H9 (cell line): Measurements from ENCODE around the gene ALCAM. TPM values are rescaled to one million over a fixed set of nuclear protein-coding genes. Genes with fewer than 3 reads are reported as not detected.

Experiments
- DNase-seq: peaks from one replicate; pipeline ENCODE4 v3.0.0-alpha.2; 2017
- H2AFZ ChIP-seq: one replicate; pipeline ENCODE4 v1.6.1; 2013; ENCODE audit warnings: mild to moderate bottlenecking, low read length, control low read depth, moderate library complexity
- H2AK5ac ChIP-seq: 2 replicates; pipeline ENCODE4 v1.6.1; 2013; ENCODE audit warnings: low read length, control low read depth, mixed read lengths; ENCODE audit not compliant: insufficient read length
- H2BK120ac ChIP-seq: one replicate; pipeline ENCODE4 v1.6.1; 2013; ENCODE audit warnings: low read depth, mild to moderate bottlenecking, low read length, control low read depth, inconsistent platforms; ENCODE audit not compliant: poor library complexity, severe bottlenecking
- H2BK12ac ChIP-seq: 2 replicates; pipeline ENCODE4 v1.6.1; 2013; ENCODE audit warnings: low read length, control low read depth, mixed read lengths, low read depth; ENCODE audit not compliant: insufficient read length
- H2BK15ac ChIP-seq: 2 replicates; pipeline ENCODE4 v1.6.1; 2013; ENCODE audit warnings: low read depth, low read length, control low read depth
- H2BK20ac ChIP-seq: one replicate; pipeline ENCODE4 v1.6.1; 2013; ENCODE audit warnings: low read depth, mild to moderate bottlenecking, low read length, control low read depth, inconsistent platforms; ENCODE audit not compliant: poor library complexity, severe bottlenecking
- H2BK5ac ChIP-seq: 2 replicates; pipeline ENCODE4 v1.6.1; 2013; ENCODE audit warnings: low read length, control low read depth, mixed read lengths; ENCODE audit not compliant: insufficient read length
- H3K14ac ChIP-seq: 2 replicates; pipeline ENCODE4 v1.6.1; 2013; ENCODE audit warnings: low read length, control low read depth; ENCODE audit not compliant: insufficient read depth
- H3K18ac ChIP-seq: 2 replicates; pipeline ENCODE4 v1.6.1; 2013; ENCODE audit warnings: low read depth, mild to moderate bottlenecking, mixed read lengths, low read length, control low read depth; ENCODE audit not compliant: insufficient read length
- H3K23ac ChIP-seq: 2 replicates; pipeline ENCODE4 v1.6.1; 2013; ENCODE audit warnings: low read length, control low read depth, mixed read lengths, low read depth; ENCODE audit not compliant: insufficient read length
- H3K23me2 ChIP-seq: 2 replicates; pipeline ENCODE4 v1.6.1; 2013; ENCODE audit warnings: low read depth, mild to moderate bottlenecking, mixed read lengths, low read length, control low read depth; ENCODE audit not compliant: insufficient read length, poor library complexity, severe bottlenecking
- H3K27ac ChIP-seq: 2 replicates; pipeline ENCODE4 v1.5.1; 2013; ENCODE audit warnings: low read length, control low read depth, mixed read lengths, low read depth; ENCODE audit not compliant: insufficient read length
- H3K27me3 ChIP-seq: 2 replicates; pipeline ENCODE4 v1.6.1; 2013; ENCODE audit warnings: low read length, control low read depth, inconsistent platforms; ENCODE audit not compliant: insufficient read depth
- H3K4ac ChIP-seq: 2 replicates; pipeline ENCODE4 v1.6.1; 2013; ENCODE audit warnings: low read depth, mild to moderate bottlenecking, control low read depth, inconsistent platforms, low read length, moderate library complexity
- H3K4me1 ChIP-seq: 2 replicates; pipeline ENCODE4 v1.6.1; 2013; ENCODE audit warnings: low read length, control low read depth, inconsistent platforms; ENCODE audit not compliant: insufficient read depth
- H3K4me2 ChIP-seq: 2 replicates; pipeline ENCODE4 v1.6.1; 2013; ENCODE audit warnings: low read length, control low read depth, mixed read lengths; ENCODE audit not compliant: insufficient read length, insufficient read depth
- H3K56ac ChIP-seq: 2 replicates; pipeline ENCODE4 v1.6.1; 2013; ENCODE audit warnings: low read depth, mild to moderate bottlenecking, mixed read lengths, low read length, control low read depth; ENCODE audit not compliant: insufficient read length
- H3K79me1 ChIP-seq: 2 replicates; pipeline ENCODE4 v1.6.1; 2013; ENCODE audit warnings: low read depth, mild to moderate bottlenecking, moderate library complexity, low read length, control low read depth, inconsistent platforms; ENCODE audit not compliant: insufficient read depth, poor library complexity, severe bottlenecking
- H3K79me2 ChIP-seq: 2 replicates; pipeline ENCODE4 v1.6.1; 2013; ENCODE audit warnings: low read length, control low read depth, inconsistent platforms; ENCODE audit not compliant: insufficient read depth
- H3K9ac ChIP-seq: 2 replicates; pipeline ENCODE4 v1.6.1; 2013; ENCODE audit warnings: low read length, control low read depth, mixed read lengths; ENCODE audit not compliant: insufficient read length; ENCODE audit errors: extremely low read depth
- H3K9me3 ChIP-seq: one replicate; pipeline ENCODE4 v1.6.1; 2013; ENCODE audit warnings: low read depth, low read length, inconsistent platforms; ENCODE audit not compliant: control insufficient read depth
- H3T11ph ChIP-seq: one replicate; pipeline ENCODE4 v1.6.1; 2013; ENCODE audit warnings: mild to moderate bottlenecking, low read length, control low read depth, inconsistent platforms
- H4K20me1 ChIP-seq: one replicate; pipeline ENCODE4 v1.6.1; 2013; ENCODE audit not compliant: control insufficient read depth, insufficient read length, insufficient read depth
- H4K5ac ChIP-seq: 2 replicates; pipeline ENCODE4 v1.6.1; 2013; ENCODE audit warnings: low read depth, mild to moderate bottlenecking, mixed read lengths, low read length, control low read depth; ENCODE audit not compliant: insufficient read length
- H4K8ac ChIP-seq: replicated peaks from 2 replicates; pipeline ENCODE4 v1.6.1; 2013; ENCODE audit warnings: low read length, control low read depth, mixed read lengths, low read depth; ENCODE audit not compliant: insufficient read length
- H4K91ac ChIP-seq: 2 replicates; pipeline ENCODE4 v1.6.1; 2013; ENCODE audit warnings: low read depth, mild to moderate bottlenecking, moderate library complexity, mixed read lengths, low read length, control low read depth; ENCODE audit not compliant: insufficient read length
- H3K27ac Mint-ChIP-seq, 3 experiments: 2 replicates in 2 of 3; 3 replicates in 1 of 3; pipeline ENCODE4 v1.8.0; 2020 to 2021; ENCODE audit warnings: mixed read lengths in 3 of 3, mild to moderate bottlenecking in 1 of 3, moderate library complexity in 1 of 3
- H3K27me3 Mint-ChIP-seq: 2 replicates; pipeline ENCODE4 v1.8.0; 2021; ENCODE audit warnings: low read depth, mild to moderate bottlenecking, moderate library complexity, mixed read lengths
- H3K36me3 Mint-ChIP-seq, 3 experiments: 2 replicates in 2 of 3; 3 replicates in 1 of 3; pipeline ENCODE4 v1.8.0; 2020 to 2021; ENCODE audit warnings: low read depth in 3 of 3, mixed read lengths in 3 of 3; ENCODE audit not compliant: insufficient read depth in 1 of 3
- H3K4me1 Mint-ChIP-seq, 2 experiments: 2 replicates each; pipeline ENCODE4 v1.8.0; 2020; ENCODE audit warnings: mixed read lengths in 2 of 2
- H3K4me3 Mint-ChIP-seq, 2 experiments: 2 replicates in 1 of 2; 3 replicates in 1 of 2; pipeline ENCODE4 v1.8.0; 2020 to 2021; ENCODE audit warnings: mild to moderate bottlenecking in 2 of 2, mixed read lengths in 2 of 2, moderate library complexity in 1 of 2
- H3K9me3 Mint-ChIP-seq, 2 experiments: 2 replicates in 1 of 2; 3 replicates in 1 of 2; pipeline ENCODE4 v1.8.0; 2020; ENCODE audit warnings: mild to moderate bottlenecking in 2 of 2, mixed read lengths in 2 of 2, moderate library complexity in 1 of 2
- WGBS: extraction: QIAGEN DNeasy Blood & Tissue Kit; methylation state at CpG from one replicate; pipeline ENCODE4 v1.1.7; 2013; ENCODE audit warnings: missing lambda C conversion rate, low lambda C conversion rate, mixed read lengths; ENCODE audit not compliant: insufficient read length; ENCODE audit errors: extremely low coverage; 5-methylcytosine and 5-hydroxymethylcytosine counted together
- total RNA-seq: library from RNA; stranded (reverse); gene quantifications from 2 replicates; pipeline ENCODE4 v1.2.1, GENCODE V29; 2021
- TF ChIP-seq, protein P1 (sequence below): fragments of 200-600 bp; sonication (generic); conservative IDR thresholded peaks from 3 replicates; pipeline ENCODE4 v1.8.0; 2021; ENCODE audit warnings: antibody characterized with exemption, mild to moderate bottlenecking

The ALCAM gene
- total RNA-seq, 1 experiment from 2014 or later, result 43.7 TPM

DNA sequence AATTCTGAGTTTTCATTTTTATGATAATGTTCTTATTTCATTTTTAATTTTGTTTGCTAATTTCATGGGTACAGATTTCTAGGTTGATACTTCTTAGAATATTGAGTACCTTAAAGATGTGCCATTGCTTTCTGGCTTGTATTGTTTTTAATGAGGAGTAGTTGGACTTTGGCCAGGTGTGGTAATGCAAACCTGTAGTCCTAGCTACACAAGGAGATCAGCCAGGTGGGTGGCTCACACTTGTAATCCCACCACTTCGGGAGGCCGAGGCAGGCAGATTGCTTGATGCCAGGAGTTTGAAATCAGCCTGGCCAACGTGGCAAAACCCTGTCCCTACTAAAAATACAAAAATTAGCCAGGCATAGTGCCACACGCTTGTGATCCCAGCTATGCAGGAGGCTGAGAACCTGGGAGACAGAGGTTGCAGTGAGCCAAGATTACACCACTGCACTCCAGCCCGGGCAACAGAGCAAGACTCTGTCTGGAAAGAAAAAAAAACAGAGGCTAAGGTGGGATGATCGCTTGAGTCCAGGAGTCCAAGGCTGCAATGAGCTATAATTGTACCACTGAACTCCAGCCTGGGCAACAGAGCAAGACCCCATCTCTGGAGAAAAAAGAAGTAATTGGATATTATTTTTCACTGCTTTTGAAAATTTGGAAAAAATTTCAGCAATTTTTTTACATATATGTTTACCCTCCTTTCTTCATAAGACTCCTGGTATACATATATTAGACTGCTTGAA, 198.0 kb downstream of the ALCAM start:
- no peak overlapping the region for H2AK5ac ChIP-seq
- H3K18ac ChIP-seq, result no peak overlapping the region
- H3K9me3 Mint-ChIP-seq, result no peaks in the 10 kb centered on the region
- H2AFZ ChIP-seq, result no peak overlapping the region
- H3K4me3 Mint-ChIP-seq, result no peak overlapping the region
- 0 out of 7 replicates have a peak overlapping the region, but pooled peaks of 1 of the 3 experiments have one; percentile 35 for H3K27ac Mint-ChIP-seq
- no peak overlapping the region for H4K8ac ChIP-seq
- H3K4me2 ChIP-seq, result no peak overlapping the region
- H4K5ac ChIP-seq, result no peak overlapping the region
- no peaks in the 10 kb centered on the region for H3K4me1 ChIP-seq
- H3K23ac ChIP-seq, result no peak overlapping the region
- no peak overlapping the region for H3K14ac ChIP-seq
- no peaks in the 10 kb centered on the region for H3K9me3 ChIP-seq
- no peak for DNase-seq
- TF ChIP-seq, protein P1, sequence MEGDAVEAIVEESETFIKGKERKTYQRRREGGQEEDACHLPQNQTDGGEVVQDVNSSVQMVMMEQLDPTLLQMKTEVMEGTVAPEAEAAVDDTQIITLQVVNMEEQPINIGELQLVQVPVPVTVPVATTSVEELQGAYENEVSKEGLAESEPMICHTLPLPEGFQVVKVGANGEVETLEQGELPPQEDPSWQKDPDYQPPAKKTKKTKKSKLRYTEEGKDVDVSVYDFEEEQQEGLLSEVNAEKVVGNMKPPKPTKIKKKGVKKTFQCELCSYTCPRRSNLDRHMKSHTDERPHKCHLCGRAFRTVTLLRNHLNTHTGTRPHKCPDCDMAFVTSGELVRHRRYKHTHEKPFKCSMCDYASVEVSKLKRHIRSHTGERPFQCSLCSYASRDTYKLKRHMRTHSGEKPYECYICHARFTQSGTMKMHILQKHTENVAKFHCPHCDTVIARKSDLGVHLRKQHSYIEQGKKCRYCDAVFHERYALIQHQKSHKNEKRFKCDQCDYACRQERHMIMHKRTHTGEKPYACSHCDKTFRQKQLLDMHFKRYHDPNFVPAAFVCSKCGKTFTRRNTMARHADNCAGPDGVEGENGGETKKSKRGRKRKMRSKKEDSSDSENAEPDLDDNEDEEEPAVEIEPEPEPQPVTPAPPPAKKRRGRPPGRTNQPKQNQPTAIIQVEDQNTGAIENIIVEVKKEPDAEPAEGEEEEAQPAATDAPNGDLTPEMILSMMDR, result no peak
- H3K4me1 Mint-ChIP-seq, result 0 out of 4 replicates have a peak, but pooled peaks cover 0 to 2% of the 10 kb centered on the region in 2 experiments
- H2BK5ac ChIP-seq, result no peak overlapping the region
- H2BK120ac ChIP-seq, result no peak overlapping the region
- no peak overlapping the region for H2BK15ac ChIP-seq
- no peak overlapping the region for H2BK12ac ChIP-seq
- no peaks in the 10 kb centered on the region for H3K79me1 ChIP-seq
- no peaks in the 10 kb centered on the region for H4K20me1 ChIP-seq
- no peaks in the 10 kb centered on the region for H3K27me3 ChIP-seq
- H2BK20ac ChIP-seq, result no peak overlapping the region
- WGBS, result no CpG with 5 or more reads among the region's 6 CpGs
- no peaks in the 10 kb centered on the region for H3K27me3 Mint-ChIP-seq
- peaks cover 2% of the 10 kb centered on the region for H3K23me2 ChIP-seq
- H3K27ac ChIP-seq, result no peak overlapping the region
- H3K9ac ChIP-seq, result no peak overlapping the region
- H4K91ac ChIP-seq, result no peak overlapping the region
- no peak overlapping the region for H3K56ac ChIP-seq
- no peaks in the 10 kb centered on the region for H3K79me2 ChIP-seq
- no peak overlapping the region for H3K4ac ChIP-seq
- peaks cover 0 to 9% (median 0%) of the 10 kb centered on the region in 3 experiments; a peak in 3 of 7 replicates for H3K36me3 Mint-ChIP-seq
- no peak overlapping the region for H3T11ph ChIP-seq
